Amniotic stem cell (primary cell): Measurements from ENCODE around the gene APLP1.
"Not testable (repeated sequence)": the region's sequence is repeated elsewhere in the genome, so short reads cannot be mapped to it uniquely, and the experiment has no call there.

Experiments
- DNase-seq: peaks from one replicate; lab custom pipeline; 2025; lab: John Stamatoyannopoulos, UW

Gene APLP1

GRCh38 chr19:35882114-35882832, 13.9 kb downstream of the APLP1 start:
- DNase-seq = peak; percentile 33

GRCh38 chr19:35883882-35884281, 15.5 kb downstream of the APLP1 start:
- DNase-seq = no peak

- no peak for DNase-seq
Observed at GRCh38 chr19:35885225-35885738, 16.9 kb downstream of the APLP1 start.

GRCh38 chr19:35885904-35886303, 17.5 kb downstream of the APLP1 start:
- DNase-seq = no peak

- no peak for DNase-seq
Observed at GRCh38 chr19:35887197-35887596, 18.8 kb downstream of the APLP1 start.

- no peak for DNase-seq
Observed at GRCh38 chr19:35888398-35888797, 20.0 kb downstream of the APLP1 start.

GRCh38 chr19:35889370-35890112, 21.2 kb downstream of the APLP1 start:
- no peak for DNase-seq

GRCh38 chr19:35890113-35890650, 21.8 kb downstream of the APLP1 start:
- DNase-seq = no peak

DNA sequence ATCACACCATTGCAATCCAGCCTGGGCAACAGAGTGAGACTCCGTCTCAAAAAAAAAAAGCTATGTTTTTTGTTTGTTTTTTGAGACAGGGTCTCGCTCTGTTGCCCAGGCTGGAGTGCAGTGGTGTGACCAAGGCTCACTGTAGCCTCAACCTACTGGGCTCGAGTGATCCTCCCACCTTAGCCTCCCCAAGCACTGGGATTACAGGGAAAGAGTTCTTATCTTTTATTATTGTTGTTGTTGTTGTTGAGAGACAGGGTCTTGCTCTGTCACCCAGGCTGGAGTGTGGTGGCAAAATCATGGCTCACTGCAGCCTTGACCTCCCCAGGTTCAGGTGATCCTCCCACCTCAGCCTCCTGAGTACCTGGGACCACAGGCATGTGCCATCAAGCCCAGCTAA, 23.4 kb downstream of the APLP1 start:
- DNase-seq = not testable (repeated sequence)

DNA sequence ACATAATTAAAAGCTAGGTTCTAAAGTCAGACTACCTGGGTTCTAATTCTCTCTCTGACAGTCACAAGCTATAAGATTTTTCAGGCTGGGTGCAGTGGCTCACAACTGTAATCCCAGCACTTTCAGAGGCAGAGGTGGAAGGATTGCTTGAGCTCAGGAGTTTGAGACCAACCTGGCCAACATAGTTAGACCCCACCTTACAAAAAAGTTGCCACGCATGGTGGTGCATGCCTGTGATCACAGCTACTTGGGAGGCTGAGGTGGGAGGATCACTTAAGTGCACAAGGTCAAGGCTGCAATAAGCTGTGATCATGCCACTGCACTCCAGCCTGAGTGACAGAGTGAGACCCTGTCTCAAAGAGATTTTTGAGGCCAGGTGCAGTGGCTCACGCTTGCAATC, 26.0 kb downstream of the APLP1 start:
- DNase-seq = no peak

DNA sequence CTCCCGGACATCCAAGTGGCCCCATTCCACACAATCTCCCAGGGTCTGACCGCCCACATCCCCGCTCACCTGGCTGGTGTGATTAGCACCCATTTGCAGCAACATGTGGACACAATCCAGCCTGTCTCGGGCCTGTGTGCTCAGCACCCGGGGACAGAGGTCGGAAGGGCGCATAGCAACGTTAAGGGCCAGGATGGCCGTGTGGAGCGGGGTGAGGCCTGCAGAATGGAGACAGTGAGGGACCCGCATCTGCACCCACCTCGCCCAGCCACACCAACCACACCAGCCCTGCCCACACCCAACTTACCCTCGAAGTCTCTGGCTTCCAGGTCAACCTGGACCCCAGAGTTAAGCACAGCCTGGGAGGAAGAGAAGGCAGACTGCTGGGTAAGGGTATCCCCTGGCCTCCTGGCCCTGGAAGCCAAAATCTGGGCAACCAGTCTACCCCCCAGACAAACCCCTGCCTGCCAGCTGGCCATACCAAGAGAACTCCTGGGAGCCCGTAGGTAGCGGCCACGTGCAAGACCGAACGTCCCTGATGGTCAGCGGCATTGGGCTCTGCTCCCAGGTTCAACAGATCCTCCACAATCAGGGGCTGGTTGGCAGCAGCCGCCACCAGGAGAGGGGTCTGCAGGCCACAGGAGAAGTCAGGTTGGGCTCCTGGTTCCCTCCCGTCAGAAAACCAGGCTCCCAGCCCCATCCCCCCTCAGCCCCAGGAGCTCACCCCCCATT, 27.7 kb downstream of the APLP1 start:
- DNase-seq = no peak

DNA sequence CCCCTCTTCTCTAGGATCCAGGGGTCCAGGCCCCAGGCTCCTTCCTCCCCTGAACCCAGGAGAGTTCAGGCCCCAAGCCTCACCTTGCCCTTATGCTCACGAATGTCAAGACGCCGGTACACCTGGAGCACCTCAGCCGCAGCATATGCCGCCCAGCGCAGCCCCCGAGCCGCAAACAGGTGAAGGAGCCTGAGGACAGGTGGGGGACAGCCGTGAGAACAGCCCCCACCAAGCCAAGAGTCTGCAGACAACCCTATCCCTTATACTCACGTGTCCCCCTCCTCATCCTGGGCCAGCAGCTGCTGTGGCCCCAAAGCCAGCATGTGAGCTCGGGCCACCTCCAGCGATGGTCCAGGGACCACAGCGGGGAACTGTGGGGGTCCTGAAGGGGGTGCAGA, 28.3 kb downstream of the APLP1 start:
- no peak for DNase-seq

DNA sequence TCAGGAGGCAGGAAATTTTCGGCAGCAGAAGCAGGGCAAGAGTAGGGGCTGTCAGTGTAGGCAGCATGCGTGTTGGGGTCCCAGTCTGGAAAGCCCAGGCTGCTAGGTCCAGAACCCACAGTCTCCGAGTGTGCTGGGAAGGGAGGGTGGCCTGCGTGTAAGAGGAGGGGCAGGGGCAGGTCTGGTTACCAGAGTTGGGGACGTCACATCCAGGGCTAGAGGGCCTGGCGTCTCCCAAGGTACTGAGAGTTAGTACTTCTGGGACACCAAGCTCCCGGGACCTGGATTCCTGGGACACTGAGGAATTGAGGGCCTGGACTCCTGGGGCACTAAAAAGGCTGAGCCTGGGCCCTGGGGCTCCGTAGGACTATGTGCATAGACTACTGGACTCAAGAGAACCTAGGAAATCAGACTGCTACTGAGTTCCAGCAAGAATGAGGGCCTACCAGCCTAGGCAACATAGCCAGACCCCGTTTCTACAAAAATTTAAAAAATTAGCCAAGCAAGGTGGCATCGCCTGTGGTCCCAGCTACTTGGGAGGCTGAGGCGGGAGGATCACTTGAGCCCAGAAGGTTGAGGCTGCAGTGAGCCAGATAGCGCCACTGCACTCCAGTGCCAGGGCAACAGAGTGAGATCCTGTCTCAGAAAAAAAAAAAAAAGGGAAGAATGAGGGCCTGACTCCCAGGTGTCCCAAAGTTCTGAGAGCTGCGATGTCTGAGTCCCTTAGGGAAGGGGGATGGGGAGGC, 29.5 kb downstream of the APLP1 start:
- no peak for DNase-seq

GRCh38 chr19:35898499-35898809, 30.1 kb downstream of the APLP1 start:
- DNase-seq = no peak

- DNase-seq = peak; percentile 11
Observed at GRCh38 chr19:35899547-35900214, 31.3 kb downstream of the APLP1 start.

- DNase-seq = peak; percentile 11
Observed at GRCh38 chr19:35901055-35901644, 32.8 kb downstream of the APLP1 start.

GRCh38 chr19:35901854-35902661, 33.7 kb downstream of the APLP1 start, which contains the start of gene HCST:
Gene HCST, plus strand, starts transcription at chr19:35902529. Its CDS starts 65 bp downstream, at chr19:35902594.
- DNase-seq = no peak

DNA sequence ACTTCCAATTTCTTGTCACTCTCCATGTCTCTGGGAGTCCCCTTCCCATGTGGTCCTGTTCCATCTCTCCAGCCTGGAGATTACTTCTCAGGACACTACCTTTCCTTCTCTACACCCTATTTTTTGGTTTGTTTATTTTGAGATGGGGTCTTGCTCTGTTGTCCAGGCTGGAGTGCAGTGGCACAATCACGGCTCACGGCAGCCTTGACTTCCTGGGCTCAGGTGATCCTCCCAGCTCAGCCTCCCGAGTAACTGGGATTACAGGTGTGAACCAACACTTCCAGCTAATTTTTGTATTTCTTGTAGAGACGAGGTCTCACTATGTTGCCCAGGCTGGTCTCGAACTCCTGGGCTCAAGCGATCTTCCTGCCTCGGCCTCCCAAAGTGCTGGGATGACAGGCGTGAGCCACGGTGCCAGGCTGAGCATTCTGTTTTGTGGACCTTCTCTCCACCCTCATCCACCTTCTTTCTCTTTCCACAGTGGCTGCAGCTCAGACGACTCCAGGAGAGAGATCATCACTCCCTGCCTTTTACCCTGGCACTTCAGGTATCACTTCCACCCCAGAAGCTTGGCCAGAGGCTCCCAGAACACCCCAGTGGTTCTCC, 34.6 kb downstream of the APLP1 start:
- DNase-seq = no peak

- DNase-seq = peak; percentile 10
Observed at GRCh38 chr19:35903550-35904179, 35.3 kb downstream of the APLP1 start.
